GM23338 (cell line): ENCODE data around the gene TCF7L2. TPM values are rescaled to one million over a fixed set of nuclear protein-coding genes. Genes with fewer than 3 reads are reported as not detected.

Experiments
- ATAC-seq: fragments of 200-7000 bp; cut with Tn5 transposase; 3 replicates; pipeline ENCODE4 v1.9.1; 2020
- DNase-seq: peaks from one replicate; pipeline ENCODE4 v3.0.0-alpha.2; 2015; ENCODE audit warnings: low spot score
- H2AFZ ChIP-seq: fragments of 200-600 bp; sonication (generic); 2 replicates; pipeline ENCODE4 v1.8.0; 2016; ENCODE audit warnings: antibody characterized with exemption, mild to moderate bottlenecking, moderate library complexity
- H3F3A ChIP-seq: fragments of 200-600 bp; sonication (generic); replicated peaks from 2 replicates; pipeline ENCODE4 v1.8.0; 2017; ENCODE audit warnings: antibody characterized with exemption, mixed run types, low read depth
- H3K27ac ChIP-seq: fragments of 200-600 bp; sonication (generic); 2 replicates; pipeline ENCODE4 v1.6.1; 2016; ENCODE audit warnings: low read depth
- H3K27me3 ChIP-seq: fragments of 200-600 bp; sonication (generic); 2 replicates; pipeline ENCODE4 v1.8.0; 2016; ENCODE audit warnings: mild to moderate bottlenecking, mixed run types, moderate library complexity; ENCODE audit not compliant: insufficient read depth
- H3K36me3 ChIP-seq: fragments of 200-600 bp; sonication (generic); 2 replicates; pipeline ENCODE4 v1.8.0; 2016; ENCODE audit warnings: mild to moderate bottlenecking; ENCODE audit not compliant: insufficient read depth
- H3K4me1 ChIP-seq: fragments of 200-600 bp; sonication (generic); 2 replicates; pipeline ENCODE4 v1.8.0; 2016; ENCODE audit warnings: mild to moderate bottlenecking, moderate library complexity; ENCODE audit not compliant: insufficient read depth
- H3K4me2 ChIP-seq: fragments of 200-600 bp; sonication (generic); 2 replicates; pipeline ENCODE4 v1.7.1; 2017; ENCODE audit warnings: mixed run types
- H3K4me3 ChIP-seq: fragments of 200-600 bp; sonication (generic); 2 replicates; pipeline ENCODE4 v1.6.1; 2016; ENCODE audit warnings: mixed run types
- H3K79me2 ChIP-seq: fragments of 200-600 bp; sonication (generic); replicated peaks from 2 replicates; pipeline ENCODE4 v1.8.0; 2017; ENCODE audit warnings: mild to moderate bottlenecking; ENCODE audit not compliant: insufficient read depth
- H3K9me2 ChIP-seq: fragments of 200-600 bp; sonication (generic); 2 replicates; pipeline ENCODE4 v1.8.0; 2017; ENCODE audit not compliant: insufficient read depth
- H4K20me1 ChIP-seq: fragments of 200-600 bp; sonication (generic); replicated peaks from 2 replicates; pipeline ENCODE4 v1.8.0; 2017; ENCODE audit warnings: mild to moderate bottlenecking; ENCODE audit not compliant: insufficient read depth
- H3K27ac Mint-ChIP-seq: 2 replicates; pipeline ENCODE4 v1.8.0; 2020; ENCODE audit warnings: inconsistent platforms, mild to moderate bottlenecking, moderate library complexity, mixed read lengths
- H3K27me3 Mint-ChIP-seq: 3 replicates; pipeline ENCODE4 v1.8.0; 2022; ENCODE audit warnings: low read depth, mild to moderate bottlenecking, moderate library complexity, mixed read lengths, inconsistent platforms; ENCODE audit not compliant: insufficient read depth, poor library complexity
- H3K36me3 Mint-ChIP-seq: 3 replicates; pipeline ENCODE4 v1.8.0; 2021; ENCODE audit warnings: low read depth, mild to moderate bottlenecking, inconsistent platforms, moderate library complexity, mixed read lengths
- H3K4me1 Mint-ChIP-seq: 3 replicates; pipeline ENCODE4 v1.8.0; 2020; ENCODE audit warnings: mild to moderate bottlenecking, inconsistent platforms, mixed read lengths
- H3K4me3 Mint-ChIP-seq: 3 replicates; pipeline ENCODE4 v1.8.0; 2021; ENCODE audit warnings: moderate library complexity, mild to moderate bottlenecking, inconsistent platforms, mixed read lengths
- H3K9me3 Mint-ChIP-seq: 3 replicates; pipeline ENCODE4 v1.8.0; 2020; ENCODE audit warnings: moderate library complexity, mild to moderate bottlenecking, inconsistent platforms, mixed read lengths
- CREB1 ChIP-seq: fragments of 250-450 bp; sonication (Bioruptor Pico); IDR thresholded peaks from 2 replicates; pipeline ENCODE4 v1.5.0; 2020; ENCODE audit warnings: low read depth, mild to moderate bottlenecking, moderate library complexity
- EZH2phosphoT487 ChIP-seq: fragments of 200-600 bp; sonication (generic); IDR thresholded peaks from one replicate; pipeline ENCODE4 v1.8.1; 2018; ENCODE audit warnings: antibody characterized with exemption; ENCODE audit not compliant: unreplicated experiment
- JUNB ChIP-seq: IDR thresholded peaks from one replicate; pipeline ENCODE4 v1.6.1; 2016; ENCODE audit warnings: antibody characterized with exemption; ENCODE audit not compliant: unreplicated experiment
- NANOG ChIP-seq: IDR thresholded peaks from 2 replicates; pipeline ENCODE4 v1.6.1; 2016; ENCODE audit warnings: antibody characterized with exemption, borderline replicate concordance
- POLR2AphosphoS5 ChIP-seq: IDR thresholded peaks from 2 replicates; pipeline ENCODE4 v1.6.1; 2016; ENCODE audit warnings: antibody characterized with exemption, low read depth
- STAT1 ChIP-seq: IDR thresholded peaks from one replicate; pipeline ENCODE4 v1.6.1; 2016; ENCODE audit warnings: antibody characterized with exemption; ENCODE audit not compliant: unreplicated experiment
- ZNF114 ChIP-seq: fragments of 250-450 bp; sonication (Bioruptor Pico); IDR thresholded peaks from 2 replicates; pipeline ENCODE4 v1.5.0; 2020; ENCODE audit warnings: mild to moderate bottlenecking, moderate library complexity
- ZNF331 ChIP-seq: fragments of 250-450 bp; sonication (Bioruptor Pico); IDR thresholded peaks from 2 replicates; pipeline ENCODE4 v1.5.0; 2020; ENCODE audit warnings: low read depth, mild to moderate bottlenecking, moderate library complexity
- polyA plus RNA-seq: library from polyadenylated mRNA; unstranded; fragments of >200 nt; fragmentation: Nextera tagmentation; extraction: Ambion mirVana; gene quantifications from 2 replicates; pipeline ENCODE4 v1.2.1, GENCODE V29; 2016
- total RNA-seq: library from RNA; depleted of rRNA; stranded (reverse); fragments of >200 nt; shearing (Covaris generic); gene quantifications from 2 replicates; pipeline ENCODE4 v1.2.3, GENCODE V29; 2014
- TF ChIP-seq, protein P1 (sequence below): IDR thresholded peaks from 2 replicates; pipeline ENCODE4 v1.6.1; 2016; ENCODE audit warnings: antibody characterized with exemption
- TF ChIP-seq, protein P2 (sequence below): fragments of 250-450 bp; sonication (Bioruptor Pico); IDR thresholded peaks from 2 replicates; pipeline ENCODE4 v1.5.0; 2020; ENCODE audit warnings: mild to moderate bottlenecking, moderate library complexity
- TF ChIP-seq, protein P3 (sequence below), 2 experiments: fragments of 200-600 bp in 1 of 2; sonication (generic) in 1 of 2; conservative IDR thresholded peaks; 2 replicates each; pipeline versions ENCODE4 v1.5.1 to v1.6.1; 2016 to 2017; ENCODE audit warnings: antibody characterized with exemption in 2 of 2, low read depth in 2 of 2, mild to moderate bottlenecking in 2 of 2, moderate library complexity in 1 of 2
- TF ChIP-seq, protein P4 (sequence below): IDR thresholded peaks from one replicate; pipeline ENCODE4 v1.6.1; 2018; ENCODE audit warnings: antibody characterized with exemption; ENCODE audit not compliant: unreplicated experiment

TCF7L2 gene
- total and polyA plus RNA-seq, 2 experiments from 2014 or later: 32.2 to 80.8 TPM

DNA sequence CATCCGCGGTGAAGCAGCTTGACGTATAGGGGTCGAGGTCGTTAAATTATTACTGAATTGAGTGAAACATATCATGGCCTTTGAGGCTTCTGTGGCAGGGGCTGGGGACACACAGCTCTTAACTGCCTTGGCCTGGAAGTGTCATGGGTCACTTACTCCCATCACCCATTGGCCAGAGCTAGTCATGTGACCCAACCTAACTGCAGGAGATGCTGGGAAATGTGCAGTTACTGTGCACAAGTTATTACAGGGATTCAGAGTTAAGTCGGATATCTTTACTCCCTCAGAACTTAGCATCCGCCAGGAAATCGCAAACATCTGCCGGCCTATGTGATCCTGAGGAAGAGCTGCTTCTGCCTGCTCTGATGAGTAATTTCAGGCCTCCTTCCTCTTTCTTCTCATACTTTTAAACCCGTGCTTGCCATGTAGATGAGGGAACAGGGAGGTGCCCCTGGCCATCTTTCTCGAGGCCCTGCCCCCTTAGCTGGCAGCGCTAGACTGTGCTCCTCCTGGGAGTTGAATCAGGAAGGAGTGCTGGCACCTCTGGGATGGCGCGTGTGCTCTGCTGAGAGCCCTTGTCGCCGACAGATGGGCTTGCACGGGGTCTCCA, 203.6 kb downstream of the TCF7L2 start:
- no peak overlapping the region for H3K4me2 ChIP-seq
- peaks cover 12% of the 10 kb centered on the region for H4K20me1 ChIP-seq
- H3K4me1 ChIP-seq: peaks cover 9% of the 10 kb centered on the region; the same call in 1 of the 2 replicates
- Mint-ChIP-seq H3K4me1 (peaks cover 13% of the 10 kb centered on the region), H3K9me3 (no peaks in the 10 kb centered on the region), H3K27me3 (peaks cover 15% of the 10 kb centered on the region), H3K27ac (no peak overlapping the region), H3K4me3 (no peak overlapping the region), H3K36me3 (peaks cover 98% of the 10 kb centered on the region)
- no peaks in the 10 kb centered on the region for H3K27me3 ChIP-seq
- no peak overlapping the region for H2AFZ ChIP-seq
- H3K36me3 ChIP-seq: peaks cover 84% of the 10 kb centered on the region
- no peaks in the 10 kb centered on the region for H3K79me2 ChIP-seq
- 0 out of 2 replicates have a peak, but pooled peaks cover 20% of the 10 kb centered on the region for H3F3A ChIP-seq
- ATAC-seq (no peak), DNase-seq (no peak)
- no peak overlapping the region for H3K4me3 ChIP-seq
- 0 out of 2 replicates have a peak overlapping the region, but pooled peaks have one; percentile 39 for H3K27ac ChIP-seq
- H3K9me2 ChIP-seq: no peaks in the 10 kb centered on the region
- TF ChIP-seq EZH2phosphoT487 (no peak), JUNB (no peak), ZNF114 (no peak), STAT1 (no peak), ZNF331 (CRISPR knock-in tag) (no peak), CREB1 (no peak), NANOG (no peak), POLR2AphosphoS5 (no peak)
- TF ChIP-seq, protein P1, sequence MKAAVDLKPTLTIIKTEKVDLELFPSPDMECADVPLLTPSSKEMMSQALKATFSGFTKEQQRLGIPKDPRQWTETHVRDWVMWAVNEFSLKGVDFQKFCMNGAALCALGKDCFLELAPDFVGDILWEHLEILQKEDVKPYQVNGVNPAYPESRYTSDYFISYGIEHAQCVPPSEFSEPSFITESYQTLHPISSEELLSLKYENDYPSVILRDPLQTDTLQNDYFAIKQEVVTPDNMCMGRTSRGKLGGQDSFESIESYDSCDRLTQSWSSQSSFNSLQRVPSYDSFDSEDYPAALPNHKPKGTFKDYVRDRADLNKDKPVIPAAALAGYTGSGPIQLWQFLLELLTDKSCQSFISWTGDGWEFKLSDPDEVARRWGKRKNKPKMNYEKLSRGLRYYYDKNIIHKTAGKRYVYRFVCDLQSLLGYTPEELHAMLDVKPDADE: no peak
- TF ChIP-seq, protein P2, sequence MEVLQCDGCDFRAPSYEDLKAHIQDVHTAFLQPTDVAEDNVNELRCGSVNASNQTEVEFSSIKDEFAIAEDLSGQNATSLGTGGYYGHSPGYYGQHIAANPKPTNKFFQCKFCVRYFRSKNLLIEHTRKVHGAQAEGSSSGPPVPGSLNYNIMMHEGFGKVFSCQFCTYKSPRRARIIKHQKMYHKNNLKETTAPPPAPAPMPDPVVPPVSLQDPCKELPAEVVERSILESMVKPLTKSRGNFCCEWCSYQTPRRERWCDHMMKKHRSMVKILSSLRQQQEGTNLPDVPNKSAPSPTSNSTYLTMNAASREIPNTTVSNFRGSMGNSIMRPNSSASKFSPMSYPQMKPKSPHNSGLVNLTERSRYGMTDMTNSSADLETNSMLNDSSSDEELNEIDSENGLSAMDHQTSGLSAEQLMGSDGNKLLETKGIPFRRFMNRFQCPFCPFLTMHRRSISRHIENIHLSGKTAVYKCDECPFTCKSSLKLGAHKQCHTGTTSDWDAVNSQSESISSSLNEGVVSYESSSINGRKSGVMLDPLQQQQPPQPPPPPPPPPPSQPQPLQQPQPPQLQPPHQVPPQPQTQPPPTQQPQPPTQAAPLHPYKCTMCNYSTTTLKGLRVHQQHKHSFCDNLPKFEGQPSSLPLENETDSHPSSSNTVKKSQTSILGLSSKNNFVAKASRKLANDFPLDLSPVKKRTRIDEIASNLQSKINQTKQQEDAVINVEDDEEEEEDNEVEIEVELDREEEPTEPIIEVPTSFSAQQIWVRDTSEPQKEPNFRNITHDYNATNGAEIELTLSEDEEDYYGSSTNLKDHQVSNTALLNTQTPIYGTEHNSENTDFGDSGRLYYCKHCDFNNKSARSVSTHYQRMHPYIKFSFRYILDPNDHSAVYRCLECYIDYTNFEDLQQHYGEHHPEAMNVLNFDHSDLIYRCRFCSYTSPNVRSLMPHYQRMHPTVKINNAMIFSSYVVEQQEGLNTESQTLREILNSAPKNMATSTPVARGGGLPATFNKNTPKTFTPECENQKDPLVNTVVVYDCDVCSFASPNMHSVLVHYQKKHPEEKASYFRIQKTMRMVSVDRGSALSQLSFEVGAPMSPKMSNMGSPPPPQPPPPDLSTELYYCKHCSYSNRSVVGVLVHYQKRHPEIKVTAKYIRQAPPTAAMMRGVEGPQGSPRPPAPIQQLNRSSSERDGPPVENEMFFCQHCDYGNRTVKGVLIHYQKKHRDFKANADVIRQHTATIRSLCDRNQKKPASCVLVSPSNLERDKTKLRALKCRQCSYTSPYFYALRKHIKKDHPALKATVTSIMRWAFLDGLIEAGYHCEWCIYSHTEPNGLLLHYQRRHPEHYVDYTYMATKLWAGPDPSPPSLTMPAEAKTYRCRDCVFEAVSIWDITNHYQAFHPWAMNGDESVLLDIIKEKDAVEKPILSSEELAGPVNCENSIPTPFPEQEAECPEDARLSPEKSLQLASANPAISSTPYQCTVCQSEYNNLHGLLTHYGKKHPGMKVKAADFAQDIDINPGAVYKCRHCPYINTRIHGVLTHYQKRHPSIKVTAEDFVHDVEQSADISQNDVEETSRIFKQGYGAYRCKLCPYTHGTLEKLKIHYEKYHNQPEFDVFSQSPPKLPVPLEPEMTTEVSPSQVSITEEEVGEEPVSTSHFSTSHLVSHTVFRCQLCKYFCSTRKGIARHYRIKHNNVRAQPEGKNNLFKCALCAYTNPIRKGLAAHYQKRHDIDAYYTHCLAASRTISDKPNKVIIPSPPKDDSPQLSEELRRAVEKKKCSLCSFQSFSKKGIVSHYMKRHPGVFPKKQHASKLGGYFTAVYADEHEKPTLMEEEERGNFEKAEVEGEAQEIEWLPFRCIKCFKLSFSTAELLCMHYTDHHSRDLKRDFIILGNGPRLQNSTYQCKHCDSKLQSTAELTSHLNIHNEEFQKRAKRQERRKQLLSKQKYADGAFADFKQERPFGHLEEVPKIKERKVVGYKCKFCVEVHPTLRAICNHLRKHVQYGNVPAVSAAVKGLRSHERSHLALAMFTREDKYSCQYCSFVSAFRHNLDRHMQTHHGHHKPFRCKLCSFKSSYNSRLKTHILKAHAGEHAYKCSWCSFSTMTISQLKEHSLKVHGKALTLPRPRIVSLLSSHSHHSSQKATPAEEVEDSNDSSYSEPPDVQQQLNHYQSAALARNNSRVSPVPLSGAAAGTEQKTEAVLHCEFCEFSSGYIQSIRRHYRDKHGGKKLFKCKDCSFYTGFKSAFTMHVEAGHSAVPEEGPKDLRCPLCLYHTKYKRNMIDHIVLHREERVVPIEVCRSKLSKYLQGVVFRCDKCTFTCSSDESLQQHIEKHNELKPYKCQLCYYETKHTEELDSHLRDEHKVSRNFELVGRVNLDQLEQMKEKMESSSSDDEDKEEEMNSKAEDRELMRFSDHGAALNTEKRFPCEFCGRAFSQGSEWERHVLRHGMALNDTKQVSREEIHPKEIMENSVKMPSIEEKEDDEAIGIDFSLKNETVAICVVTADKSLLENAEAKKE (CRISPR knock-in tag): no peak
- TF ChIP-seq, protein P3, sequence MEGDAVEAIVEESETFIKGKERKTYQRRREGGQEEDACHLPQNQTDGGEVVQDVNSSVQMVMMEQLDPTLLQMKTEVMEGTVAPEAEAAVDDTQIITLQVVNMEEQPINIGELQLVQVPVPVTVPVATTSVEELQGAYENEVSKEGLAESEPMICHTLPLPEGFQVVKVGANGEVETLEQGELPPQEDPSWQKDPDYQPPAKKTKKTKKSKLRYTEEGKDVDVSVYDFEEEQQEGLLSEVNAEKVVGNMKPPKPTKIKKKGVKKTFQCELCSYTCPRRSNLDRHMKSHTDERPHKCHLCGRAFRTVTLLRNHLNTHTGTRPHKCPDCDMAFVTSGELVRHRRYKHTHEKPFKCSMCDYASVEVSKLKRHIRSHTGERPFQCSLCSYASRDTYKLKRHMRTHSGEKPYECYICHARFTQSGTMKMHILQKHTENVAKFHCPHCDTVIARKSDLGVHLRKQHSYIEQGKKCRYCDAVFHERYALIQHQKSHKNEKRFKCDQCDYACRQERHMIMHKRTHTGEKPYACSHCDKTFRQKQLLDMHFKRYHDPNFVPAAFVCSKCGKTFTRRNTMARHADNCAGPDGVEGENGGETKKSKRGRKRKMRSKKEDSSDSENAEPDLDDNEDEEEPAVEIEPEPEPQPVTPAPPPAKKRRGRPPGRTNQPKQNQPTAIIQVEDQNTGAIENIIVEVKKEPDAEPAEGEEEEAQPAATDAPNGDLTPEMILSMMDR (conservative IDR thresholded peaks at IDR 0.05; ENCODE audit: low read depth in 2 of 2): no peak
- TF ChIP-seq, protein P4, sequence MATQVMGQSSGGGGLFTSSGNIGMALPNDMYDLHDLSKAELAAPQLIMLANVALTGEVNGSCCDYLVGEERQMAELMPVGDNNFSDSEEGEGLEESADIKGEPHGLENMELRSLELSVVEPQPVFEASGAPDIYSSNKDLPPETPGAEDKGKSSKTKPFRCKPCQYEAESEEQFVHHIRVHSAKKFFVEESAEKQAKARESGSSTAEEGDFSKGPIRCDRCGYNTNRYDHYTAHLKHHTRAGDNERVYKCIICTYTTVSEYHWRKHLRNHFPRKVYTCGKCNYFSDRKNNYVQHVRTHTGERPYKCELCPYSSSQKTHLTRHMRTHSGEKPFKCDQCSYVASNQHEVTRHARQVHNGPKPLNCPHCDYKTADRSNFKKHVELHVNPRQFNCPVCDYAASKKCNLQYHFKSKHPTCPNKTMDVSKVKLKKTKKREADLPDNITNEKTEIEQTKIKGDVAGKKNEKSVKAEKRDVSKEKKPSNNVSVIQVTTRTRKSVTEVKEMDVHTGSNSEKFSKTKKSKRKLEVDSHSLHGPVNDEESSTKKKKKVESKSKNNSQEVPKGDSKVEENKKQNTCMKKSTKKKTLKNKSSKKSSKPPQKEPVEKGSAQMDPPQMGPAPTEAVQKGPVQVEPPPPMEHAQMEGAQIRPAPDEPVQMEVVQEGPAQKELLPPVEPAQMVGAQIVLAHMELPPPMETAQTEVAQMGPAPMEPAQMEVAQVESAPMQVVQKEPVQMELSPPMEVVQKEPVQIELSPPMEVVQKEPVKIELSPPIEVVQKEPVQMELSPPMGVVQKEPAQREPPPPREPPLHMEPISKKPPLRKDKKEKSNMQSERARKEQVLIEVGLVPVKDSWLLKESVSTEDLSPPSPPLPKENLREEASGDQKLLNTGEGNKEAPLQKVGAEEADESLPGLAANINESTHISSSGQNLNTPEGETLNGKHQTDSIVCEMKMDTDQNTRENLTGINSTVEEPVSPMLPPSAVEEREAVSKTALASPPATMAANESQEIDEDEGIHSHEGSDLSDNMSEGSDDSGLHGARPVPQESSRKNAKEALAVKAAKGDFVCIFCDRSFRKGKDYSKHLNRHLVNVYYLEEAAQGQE: no peak
